ENCODE measurements around the gene FKBP2.

FKBP2 gene

GRCh38 chr11:64240435-64241240 is at the start of gene FKBP2:
Gene FKBP2 (plus strand): TSS chr11:64241095. CDS start chr11:64242388, 1,293 bp downstream.
- DNase-seq (ENCODE audit: low read depth) = peak; percentile 96

- DNase-seq (ENCODE audit: low read depth) = no peak
Observed at GRCh38 chr11:64192434-64192833, 48.5 kb upstream of the FKBP2 start.

- no peak for DNase-seq (ENCODE audit: low read depth)
Observed at GRCh38 chr11:64196626-64197025, 44.3 kb upstream of the FKBP2 start.

- no peak for DNase-seq (ENCODE audit: low read depth)
Observed at GRCh38 chr11:64198511-64198910, 42.4 kb upstream of the FKBP2 start.

GRCh38 chr11:64201543-64201942 is 39.4 kb upstream of the FKBP2 start:
- no peak for DNase-seq (ENCODE audit: low read depth)

GRCh38 chr11:64202992-64203391 is 37.9 kb upstream of the FKBP2 start:
- no peak for DNase-seq (ENCODE audit: low read depth)

- DNase-seq (ENCODE audit: low read depth) = no peak
Observed at GRCh38 chr11:64203421-64204079, 37.3 kb upstream of the FKBP2 start.

- no peak for DNase-seq (ENCODE audit: low read depth)
Observed at GRCh38 chr11:64204080-64204440, 36.8 kb upstream of the FKBP2 start.

- DNase-seq (ENCODE audit: low read depth) = peak; percentile 75
Observed at GRCh38 chr11:64204464-64204989, 36.4 kb upstream of the FKBP2 start.

GRCh38 chr11:64206457-64207255 is 34.2 kb upstream of the FKBP2 start, which contains the start of gene FERMT3:
Gene FERMT3 (plus strand): TSS chr11:64206721. CDS start chr11:64207365, 644 bp downstream.
- no peak for DNase-seq (ENCODE audit: low read depth)

GRCh38 chr11:64207256-64208085 is 33.4 kb upstream of the FKBP2 start:
- DNase-seq (ENCODE audit: low read depth) = peak; percentile 58

GRCh38 chr11:64208086-64208795 is 32.7 kb upstream of the FKBP2 start:
- DNase-seq (ENCODE audit: low read depth) = no peak

- no peak for DNase-seq (ENCODE audit: low read depth)
Observed at GRCh38 chr11:64208796-64209562, 31.9 kb upstream of the FKBP2 start.

GRCh38 chr11:64209563-64209843 is 31.4 kb upstream of the FKBP2 start:
- DNase-seq (ENCODE audit: low read depth) = no peak

- DNase-seq (ENCODE audit: low read depth) = no peak
Observed at GRCh38 chr11:64210301-64211020, 30.4 kb upstream of the FKBP2 start.

GRCh38 chr11:64211181-64211872 is 29.6 kb upstream of the FKBP2 start:
- DNase-seq (ENCODE audit: low read depth) = no peak

GRCh38 chr11:64216879-64217278 is 24.0 kb upstream of the FKBP2 start:
- DNase-seq (ENCODE audit: low read depth) = no peak

GRCh38 chr11:64218628-64219353 is 22.1 kb upstream of the FKBP2 start:
- DNase-seq (ENCODE audit: low read depth) = no peak

Measured in stimulated activated CD8-positive, alpha-beta memory T cell treated with anti-CD3 and anti-CD28 coated beads, Interleukin-12 subunit alpha, Interleukin-12 subunit beta, amount 100 ng/mL, for 1 hour (primary cell).